IMR-90 (cell line): ENCODE measurements around the gene SPEM1. TPM values are rescaled to one million over a fixed set of nuclear protein-coding genes. Genes with fewer than 3 reads are reported as not detected.

Experiments
- ATAC-seq: fragments of 200-7000 bp; cut with Tn5 transposase; 2 replicates; pipeline ENCODE4 v1.9.1; 2020; ENCODE audit warnings: low read depth, mild to moderate bottlenecking, moderate library complexity
- BruUV-seq: library from RNA; stranded (reverse); fragments of 400-500 nt; replicated peaks from 2 replicates; lab custom pipeline; 2021; lab: Mats Ljungman, UMichigan
- CTCF ChIA-PET: fragments of 300-600 bp; formaldehyde crosslinking; extraction: SDS; loops from one replicate; lab custom pipeline; 2021; ENCODE audit warnings: antibody characterized with exemption; lab: Yijun Ruan, JAX
- POLR2A ChIA-PET: fragments of 300-600 bp; sonication (Branson Sonifier 250); formaldehyde crosslinking; loops from one replicate; lab custom pipeline; 2022; ENCODE audit warnings: antibody characterized with exemption; ENCODE audit not compliant: unreplicated experiment; lab: Charles Lee
- DNase-seq: peaks from one replicate; pipeline ENCODE4 v3.0.0; 2013
- H2AFZ ChIP-seq: replicated peaks from 2 replicates; pipeline ENCODE3; 2013; ENCODE audit warnings: low read length, mild to moderate bottlenecking; ENCODE audit not compliant: poor library complexity
- H2AK5ac ChIP-seq: 2 replicates; pipeline ENCODE4 v1.6.1; 2013; ENCODE audit warnings: low read depth, low read length, inconsistent platforms
- H2AK9ac ChIP-seq: replicated peaks from 2 replicates; pipeline ENCODE3; 2013; ENCODE audit warnings: mild to moderate bottlenecking, low read depth, low read length, moderate library complexity; ENCODE audit not compliant: poor library complexity
- H2BK120ac ChIP-seq: 2 replicates; pipeline ENCODE4 v1.6.1; 2013; ENCODE audit warnings: low read depth, low read length, inconsistent platforms
- H2BK15ac ChIP-seq: 3 replicates; pipeline ENCODE4 v1.6.1; 2013; ENCODE audit warnings: low read depth, low read length, inconsistent platforms
- H2BK20ac ChIP-seq: 2 replicates; pipeline ENCODE4 v1.6.1; 2013; ENCODE audit warnings: low read depth, mild to moderate bottlenecking, inconsistent platforms, low read length, moderate library complexity
- H2BK5ac ChIP-seq: 2 replicates; pipeline ENCODE4 v1.6.1; 2013; ENCODE audit warnings: mild to moderate bottlenecking, low read depth, low read length, inconsistent platforms; ENCODE audit not compliant: poor library complexity, severe bottlenecking
- H3K14ac ChIP-seq: replicated peaks from 2 replicates; pipeline ENCODE4 v1.6.1; 2013; ENCODE audit warnings: low read depth, low read length, inconsistent platforms
- H3K18ac ChIP-seq: 2 replicates; pipeline ENCODE4 v1.6.1; 2013; ENCODE audit warnings: low read depth, low read length, control low read depth
- H3K23ac ChIP-seq: 2 replicates; pipeline ENCODE4 v1.6.1; 2013; ENCODE audit warnings: low read depth, low read length, inconsistent platforms
- H3K27ac ChIP-seq: 2 replicates; pipeline ENCODE4 v1.5.1; 2013; ENCODE audit warnings: mild to moderate bottlenecking, control low read depth, low read length; ENCODE audit not compliant: insufficient read depth
- H3K27me3 ChIP-seq: 2 replicates; pipeline ENCODE4 v1.6.1; 2013; ENCODE audit warnings: low read length; ENCODE audit not compliant: control insufficient read depth, insufficient read depth
- H3K36me3 ChIP-seq: 2 replicates; pipeline ENCODE4 v1.6.1; 2013; ENCODE audit warnings: low read length, mixed read lengths; ENCODE audit not compliant: control insufficient read depth, insufficient read depth
- H3K4ac ChIP-seq: 2 replicates; pipeline ENCODE4 v1.6.1; 2013; ENCODE audit warnings: low read depth, low read length, inconsistent platforms
- H3K4me1 ChIP-seq: 2 replicates; pipeline ENCODE4 v1.6.1; 2013; ENCODE audit warnings: low read length, mixed read lengths; ENCODE audit not compliant: control insufficient read depth, insufficient read depth
- H3K4me2 ChIP-seq: 2 replicates; pipeline ENCODE4 v1.6.1; 2013; ENCODE audit warnings: low read depth, mild to moderate bottlenecking, control low read depth, low read length, moderate library complexity
- H3K4me3 ChIP-seq: 2 replicates; pipeline ENCODE4 v1.5.1; 2013; ENCODE audit warnings: low read depth, mild to moderate bottlenecking, control low read depth, low read length, moderate library complexity; ENCODE audit not compliant: insufficient read depth
- H3K56ac ChIP-seq: 2 replicates; pipeline ENCODE4 v1.6.1; 2013; ENCODE audit warnings: low read length, inconsistent platforms; ENCODE audit not compliant: insufficient read depth; ENCODE audit errors: extremely low read depth
- H3K79me1 ChIP-seq, 2 experiments: 2 replicates each; pipeline ENCODE4 v1.6.1; 2013; ENCODE audit warnings: low read length in 2 of 2, inconsistent platforms in 1 of 2, low read depth in 1 of 2
- H3K9ac ChIP-seq: 2 replicates; pipeline ENCODE4 v1.6.1; 2013; ENCODE audit warnings: low read depth, low read length, control low read depth
- H3K9me1 ChIP-seq: 2 replicates; pipeline ENCODE4 v1.6.1; 2013; ENCODE audit warnings: low read length, inconsistent platforms; ENCODE audit not compliant: insufficient read depth
- H3K9me3 ChIP-seq: 2 replicates; pipeline ENCODE4 v1.6.1; 2013; ENCODE audit warnings: low read length; ENCODE audit not compliant: control insufficient read depth, insufficient read depth
- H4K20me1 ChIP-seq: 2 replicates; pipeline ENCODE4 v1.6.1; 2013; ENCODE audit warnings: low read length, inconsistent platforms; ENCODE audit not compliant: insufficient read depth
- H4K5ac ChIP-seq: 2 replicates; pipeline ENCODE4 v1.6.1; 2013; ENCODE audit warnings: mild to moderate bottlenecking, low read depth, low read length, control low read depth
- H4K8ac ChIP-seq, 2 experiments: 2 replicates each; pipeline ENCODE4 v1.6.1; 2013; ENCODE audit warnings: low read depth in 2 of 2, low read length in 2 of 2, control low read depth in 1 of 2, inconsistent platforms in 1 of 2
- H4K91ac ChIP-seq: 2 replicates; pipeline ENCODE4 v1.6.1; 2013; ENCODE audit warnings: low read depth, low read length, inconsistent platforms; ENCODE audit not compliant: insufficient read depth
- WGBS, 2 experiments: methylation state at CpG; one replicate each; pipeline versions ENCODE4 v1.1.5 to v1.1.7; 2013; ENCODE audit warnings: missing lambda C conversion rate in 2 of 2; ENCODE audit not compliant: insufficient read length in 1 of 2; ENCODE audit errors: extremely low coverage in 2 of 2; 5-methylcytosine and 5-hydroxymethylcytosine counted together
- dilution Hi-C: fragments of 300-500 bp; cut with HindIII; formaldehyde crosslinking; loops from one replicate; pipeline ENCODE4 v1.14.3; 2018; ENCODE audit warnings: low sequenced_read_pairs; ENCODE audit not compliant: unreplicated experiment
- in situ Hi-C: fragments of 300-500 bp; cut with MboI; formaldehyde crosslinking; loops from 3 replicates; pipeline ENCODE4 v1.14.3; 2019; ENCODE audit warnings: low sequenced_read_pairs, inconsistent platforms, mixed read lengths
- intact Hi-C: fragments of 100-400 bp; cut with micrococcal nuclease; formaldehyde crosslinking; loops from 2 replicates; pipeline ENCODE4 v1.10.0; 2022
- polyA plus RNA-seq, 3 experiments: library from polyadenylated mRNA; depleted of rRNA; stranded (reverse); fragments of >200 nt; gene quantifications; 2 replicates each; pipeline ENCODE4 v1.2.3, GENCODE V29; 2012; ENCODE audit warnings: low replicate concordance in 1 of 3
- total RNA-seq: library from RNA; depleted of rRNA; stranded (reverse); fragments of >200 nt; gene quantifications from 2 replicates; pipeline ENCODE4 v1.2.3, GENCODE V29; 2012
- TF ChIP-seq, protein P1 (sequence below): fragments of 150-350 bp; IDR thresholded peaks from 2 replicates; pipeline ENCODE4 v1.6.1; 2017; ENCODE audit warnings: mild to moderate bottlenecking, antibody characterized with exemption, low read length, low read depth

SPEM1 gene
- total and polyA plus RNA-seq, 2 of the 4 experiments (the other 2 are of a cell fraction) = not detected

DNA sequence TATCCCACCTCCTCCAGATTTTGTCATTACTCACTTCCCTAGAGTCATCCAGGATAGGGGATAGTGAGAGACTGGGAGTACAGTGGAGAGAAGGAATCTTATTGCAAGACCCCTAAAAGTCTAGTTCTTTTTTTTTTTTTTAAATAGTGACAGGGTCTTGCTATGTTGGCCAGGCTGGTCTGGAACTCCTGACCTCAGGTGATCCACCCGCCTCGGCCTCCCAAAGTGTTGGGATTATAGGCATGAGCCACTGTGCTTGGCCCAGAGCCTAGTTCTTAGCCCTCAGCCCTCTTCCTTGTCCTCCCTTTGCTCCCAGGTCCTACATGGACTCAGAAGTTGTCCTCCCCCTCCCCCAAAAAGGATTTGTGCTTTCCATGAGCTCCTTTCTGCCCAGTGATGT, 22.0 kb downstream of the SPEM1 start:
- H3K4me2 ChIP-seq = no peak overlapping the region
- no peak overlapping the region for H2BK120ac ChIP-seq
- no peak overlapping the region for H3K4ac ChIP-seq
- intact Hi-C loops = no loop called here
- H4K5ac ChIP-seq = no peak overlapping the region
- ChIA-PET CTCF (no interaction called here), POLR2A (no interaction called here)
- H3K9ac ChIP-seq = no peak overlapping the region
- H3K4me1 ChIP-seq = peaks cover 22% of the 10 kb centered on the region
- H2BK15ac ChIP-seq = no peak overlapping the region
- no peaks in the 10 kb centered on the region for H3K9me3 ChIP-seq
- no peak overlapping the region for H4K8ac ChIP-seq
- H3K27me3 ChIP-seq = peaks cover 50% of the 10 kb centered on the region
- H3K4me3 ChIP-seq = no peak overlapping the region
- no CpG with 5 or more reads among the region's 2 CpGs for WGBS, 2 experiments
- no peak overlapping the region for H3K14ac ChIP-seq
- no peak for ATAC-seq
- 0 out of 2 replicates have a peak, but pooled peaks cover 8% of the 10 kb centered on the region for H3K9me1 ChIP-seq
- no peak overlapping the region for H3K18ac ChIP-seq
- H2AFZ ChIP-seq = no peak overlapping the region
- no peak overlapping the region for H4K91ac ChIP-seq
- no peak overlapping the region for H2AK5ac ChIP-seq
- H3K79me1 ChIP-seq = no peaks in the 10 kb centered on the region
- DNase-seq = no peak
- H2BK20ac ChIP-seq = no peak overlapping the region
- no peak overlapping the region for H2BK5ac ChIP-seq
- H3K27ac ChIP-seq = no peak overlapping the region
- no peaks in the 10 kb centered on the region for H3K36me3 ChIP-seq
- no peak overlapping the region for H3K23ac ChIP-seq
- no TSS peak for BruUV-seq
- in situ Hi-C loops = no loop called here
- no peak overlapping the region for H2AK9ac ChIP-seq
- 0 out of 2 replicates have a peak, but pooled peaks cover 3% of the 10 kb centered on the region for H4K20me1 ChIP-seq
- dilution Hi-C loops = no loop called here
- TF ChIP-seq, protein P1, sequence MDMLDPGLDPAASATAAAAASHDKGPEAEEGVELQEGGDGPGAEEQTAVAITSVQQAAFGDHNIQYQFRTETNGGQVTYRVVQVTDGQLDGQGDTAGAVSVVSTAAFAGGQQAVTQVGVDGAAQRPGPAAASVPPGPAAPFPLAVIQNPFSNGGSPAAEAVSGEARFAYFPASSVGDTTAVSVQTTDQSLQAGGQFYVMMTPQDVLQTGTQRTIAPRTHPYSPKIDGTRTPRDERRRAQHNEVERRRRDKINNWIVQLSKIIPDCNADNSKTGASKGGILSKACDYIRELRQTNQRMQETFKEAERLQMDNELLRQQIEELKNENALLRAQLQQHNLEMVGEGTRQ = no peak
- no peak overlapping the region for H3K56ac ChIP-seq
